HL-60 (cell line): Measurements from ENCODE around the gene PGAM5.
A peak's percentile ranks its signal among the peaks of the same experiment; 100 is the strongest.

Experiments used
- DNase-seq, 2 experiments: peaks; one replicate each; pipeline ENCODE4 v3.0.0-alpha.2; 2010 to 2020; ENCODE audit warnings: low read depth in 1 of 2, low spot score in 1 of 2
- H3K27ac ChIP-seq: fragments of 250-450 bp; sonication (Bioruptor Pico); replicated peaks from 2 replicates; pipeline ENCODE4 v1.5.1; 2020; ENCODE audit warnings: mild to moderate bottlenecking, moderate library complexity
- H3K27me3 ChIP-seq: fragments of 250-450 bp; sonication (Bioruptor Pico); 2 replicates; pipeline ENCODE4 v1.5.1; 2021; ENCODE audit warnings: mild to moderate bottlenecking, moderate library complexity; ENCODE audit not compliant: insufficient read depth, poor library complexity, severe bottlenecking
- H3K4me3 ChIP-seq: replicated peaks from 2 replicates; pipeline ENCODE4 v1.5.1; 2011; ENCODE audit warnings: mild to moderate bottlenecking, control low read depth, low read length; ENCODE audit not compliant: insufficient read depth
- CTCF ChIP-seq: IDR thresholded peaks from one replicate; pipeline ENCODE4 v1.5.1; 2011; ENCODE audit warnings: low read length, control low read depth, inconsistent platforms; ENCODE audit not compliant: insufficient read depth
- GABPA ChIP-seq: IDR thresholded peaks from 2 replicates; pipeline ENCODE4 v1.6.1; 2012; ENCODE audit warnings: low read depth
- POLR2AphosphoS5 ChIP-seq: IDR thresholded peaks from 2 replicates; pipeline ENCODE4 v1.6.1; 2012; ENCODE audit warnings: low read depth
- REST ChIP-seq: IDR thresholded peaks from 2 replicates; pipeline ENCODE4 v1.6.1; 2012; ENCODE audit warnings: low read depth; ENCODE audit not compliant: insufficient replicate concordance
- SPI1 ChIP-seq: IDR thresholded peaks from 2 replicates; pipeline ENCODE4 v1.6.1; 2012; ENCODE audit warnings: low read depth, mild to moderate bottlenecking, borderline replicate concordance

Gene PGAM5

GRCh38 chr12:132662901-132663755 lies 47.5 kb upstream of the PGAM5 start:
- Histone ChIP-seq H3K4me3 (no peak overlapping the region), H3K27ac (peak overlapping the region; percentile 17; the same call in 1 of the 2 replicates), H3K27me3 (no peaks in the 10 kb centered on the region)
- TF ChIP-seq REST (no peak), POLR2AphosphoS5 (no peak), CTCF (no peak), GABPA (no peak), SPI1 (no peak)
- DNase-seq: no peak

- Histone ChIP-seq H3K27ac (no peak overlapping the region), H3K27me3 (no peaks in the 10 kb centered on the region), H3K4me3 (no peak overlapping the region)
- peak; percentile 33; the same call in 1 of the 2 replicates for TF ChIP-seq GABPA
- TF ChIP-seq REST: no peak
- DNase-seq: peak in 1 of 2 experiments; percentile 21
Observed at GRCh38 chr12:132664206-132665148, 46.2 kb upstream of the PGAM5 start.

GRCh38 chr12:132665149-132665491 lies 45.5 kb upstream of the PGAM5 start:
- no peak for DNase-seq
- TF ChIP-seq SPI1 (no peak), REST (no peak), POLR2AphosphoS5 (no peak), CTCF (no peak), GABPA (no peak)
- Histone ChIP-seq H3K4me3 (no peak overlapping the region), H3K27ac (no peak overlapping the region), H3K27me3 (no peaks in the 10 kb centered on the region)
